ENCODE results near the gene STAB2.

DNA sequence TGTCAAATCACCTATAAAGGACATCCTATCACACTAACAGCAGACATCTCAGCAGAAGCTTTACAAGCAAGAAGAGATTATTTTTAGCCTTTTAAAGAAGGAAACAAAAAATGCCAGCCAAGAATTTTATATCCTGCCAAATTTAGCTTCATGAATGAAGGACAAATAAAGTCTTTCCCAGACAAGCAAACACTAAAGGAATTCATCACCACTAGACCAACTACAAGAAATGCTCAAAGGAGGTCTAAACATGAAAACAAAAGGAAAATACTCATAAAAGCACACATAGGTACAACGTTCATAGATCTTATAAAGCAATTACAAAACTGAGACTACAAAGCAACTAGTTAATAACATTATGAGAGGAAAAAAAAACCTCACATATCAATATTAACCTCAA, 20.7 kb upstream of the STAB2 start:
- TF ChIP-seq, protein P1, sequence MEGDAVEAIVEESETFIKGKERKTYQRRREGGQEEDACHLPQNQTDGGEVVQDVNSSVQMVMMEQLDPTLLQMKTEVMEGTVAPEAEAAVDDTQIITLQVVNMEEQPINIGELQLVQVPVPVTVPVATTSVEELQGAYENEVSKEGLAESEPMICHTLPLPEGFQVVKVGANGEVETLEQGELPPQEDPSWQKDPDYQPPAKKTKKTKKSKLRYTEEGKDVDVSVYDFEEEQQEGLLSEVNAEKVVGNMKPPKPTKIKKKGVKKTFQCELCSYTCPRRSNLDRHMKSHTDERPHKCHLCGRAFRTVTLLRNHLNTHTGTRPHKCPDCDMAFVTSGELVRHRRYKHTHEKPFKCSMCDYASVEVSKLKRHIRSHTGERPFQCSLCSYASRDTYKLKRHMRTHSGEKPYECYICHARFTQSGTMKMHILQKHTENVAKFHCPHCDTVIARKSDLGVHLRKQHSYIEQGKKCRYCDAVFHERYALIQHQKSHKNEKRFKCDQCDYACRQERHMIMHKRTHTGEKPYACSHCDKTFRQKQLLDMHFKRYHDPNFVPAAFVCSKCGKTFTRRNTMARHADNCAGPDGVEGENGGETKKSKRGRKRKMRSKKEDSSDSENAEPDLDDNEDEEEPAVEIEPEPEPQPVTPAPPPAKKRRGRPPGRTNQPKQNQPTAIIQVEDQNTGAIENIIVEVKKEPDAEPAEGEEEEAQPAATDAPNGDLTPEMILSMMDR (conservative IDR thresholded peaks at IDR 0.05; ENCODE audit: low read depth, low read length): no peak
- TF ChIP-seq, protein P2, sequence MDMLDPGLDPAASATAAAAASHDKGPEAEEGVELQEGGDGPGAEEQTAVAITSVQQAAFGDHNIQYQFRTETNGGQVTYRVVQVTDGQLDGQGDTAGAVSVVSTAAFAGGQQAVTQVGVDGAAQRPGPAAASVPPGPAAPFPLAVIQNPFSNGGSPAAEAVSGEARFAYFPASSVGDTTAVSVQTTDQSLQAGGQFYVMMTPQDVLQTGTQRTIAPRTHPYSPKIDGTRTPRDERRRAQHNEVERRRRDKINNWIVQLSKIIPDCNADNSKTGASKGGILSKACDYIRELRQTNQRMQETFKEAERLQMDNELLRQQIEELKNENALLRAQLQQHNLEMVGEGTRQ (IDR thresholded peaks at IDR 0.05; ENCODE audit: low read depth, low read length): no peak
